Mesenchymal stem cell (in vitro differentiated cells and primary cell): Measurements from ENCODE around the gene RPL10A.

Source experiments
- DNase-seq: peaks from one replicate; pipeline ENCODE4 v3.0.0-alpha.2; 2013
- H2AFZ ChIP-seq: one replicate; pipeline ENCODE4 v1.6.1; 2013; ENCODE audit warnings: low read depth, mild to moderate bottlenecking, control low read depth, inconsistent platforms, low read length, moderate library complexity
- H2AK5ac ChIP-seq: 2 replicates; pipeline ENCODE4 v1.6.1; 2013; ENCODE audit warnings: low read length, moderate library complexity, mild to moderate bottlenecking, inconsistent platforms; ENCODE audit not compliant: severe bottlenecking
- H2BK120ac ChIP-seq: one replicate; pipeline ENCODE4 v1.6.1; 2013; ENCODE audit warnings: low read depth, mild to moderate bottlenecking, inconsistent platforms, low read length, moderate library complexity
- H2BK12ac ChIP-seq, 2 experiments: one replicate each; pipeline ENCODE4 v1.6.1; 2013; ENCODE audit warnings: inconsistent platforms in 2 of 2, low read length in 2 of 2, mild to moderate bottlenecking in 2 of 2, moderate library complexity in 2 of 2, control low read depth in 1 of 2
- H2BK15ac ChIP-seq: one replicate; pipeline ENCODE4 v1.6.1; 2013; ENCODE audit warnings: mild to moderate bottlenecking, low read depth, inconsistent platforms; ENCODE audit not compliant: poor library complexity, severe bottlenecking
- H2BK5ac ChIP-seq: 2 replicates; pipeline ENCODE4 v1.6.1; 2013; ENCODE audit warnings: low read depth, mild to moderate bottlenecking, low read length, control low read depth, inconsistent platforms; ENCODE audit not compliant: poor library complexity, severe bottlenecking
- H3K14ac ChIP-seq, 2 experiments: one replicate each; pipeline ENCODE4 v1.6.1; 2013; ENCODE audit warnings: inconsistent platforms in 2 of 2, low read length in 2 of 2, control low read depth in 1 of 2, mild to moderate bottlenecking in 1 of 2, moderate library complexity in 1 of 2
- H3K18ac ChIP-seq, 2 experiments: one replicate each; pipeline ENCODE4 v1.6.1; 2013; ENCODE audit warnings: inconsistent platforms in 2 of 2, low read length in 2 of 2, control low read depth in 1 of 2, low read depth in 1 of 2, mild to moderate bottlenecking in 1 of 2
- H3K23ac ChIP-seq, 2 experiments: one replicate each; pipeline ENCODE4 v1.6.1; 2013; ENCODE audit warnings: inconsistent platforms in 2 of 2, low read length in 2 of 2, mild to moderate bottlenecking in 2 of 2, moderate library complexity in 2 of 2, control low read depth in 1 of 2
- H3K27ac ChIP-seq: 2 replicates; pipeline ENCODE4 v1.5.1; 2013; ENCODE audit warnings: mild to moderate bottlenecking, moderate library complexity, low read length, control low read depth, inconsistent platforms; ENCODE audit not compliant: poor library complexity, severe bottlenecking
- H3K27me3 ChIP-seq, 2 experiments: 2 replicates each; pipeline versions ENCODE4 v1.6.1 to v1.7.0; 2013; ENCODE audit warnings: low read length in 2 of 2, mild to moderate bottlenecking in 2 of 2, moderate library complexity in 2 of 2, control low read depth in 1 of 2, inconsistent platforms in 1 of 2; ENCODE audit not compliant: control insufficient read depth in 1 of 2, insufficient read depth in 1 of 2
- H3K36me3 ChIP-seq, 2 experiments: 2 replicates each; pipeline versions ENCODE4 v1.6.1 to v1.7.0; 2013; ENCODE audit warnings: low read length in 2 of 2, control low read depth in 1 of 2, inconsistent platforms in 1 of 2, low read depth in 1 of 2, mild to moderate bottlenecking in 1 of 2; ENCODE audit not compliant: insufficient read depth in 2 of 2, control insufficient read depth in 1 of 2
- H3K4ac ChIP-seq, 2 experiments: one replicate each; pipeline ENCODE4 v1.6.1; 2013; ENCODE audit warnings: inconsistent platforms in 2 of 2, low read length in 2 of 2, mild to moderate bottlenecking in 2 of 2, moderate library complexity in 2 of 2, control low read depth in 1 of 2, low read depth in 1 of 2
- H3K4me1 ChIP-seq: 2 replicates; pipeline ENCODE4 v1.6.1; 2013; ENCODE audit warnings: low read depth, low read length, control low read depth; ENCODE audit not compliant: control insufficient read depth, insufficient read depth
- H3K4me2 ChIP-seq: 2 replicates; pipeline ENCODE4 v1.6.1; 2013; ENCODE audit warnings: low read length, mild to moderate bottlenecking, inconsistent platforms; ENCODE audit not compliant: poor library complexity, severe bottlenecking
- H3K4me3 ChIP-seq, 2 experiments: 2 replicates each; pipeline versions ENCODE4 v1.5.1 to v1.7.0; 2013; ENCODE audit warnings: low read length in 2 of 2, mild to moderate bottlenecking in 2 of 2, control low read depth in 1 of 2, low read depth in 1 of 2; ENCODE audit not compliant: insufficient read depth in 1 of 2
- H3K79me1 ChIP-seq: replicated peaks from 2 replicates; pipeline ENCODE4 v1.6.1; 2013; ENCODE audit warnings: mild to moderate bottlenecking, control low read depth, low read length, inconsistent platforms; ENCODE audit not compliant: poor library complexity, severe bottlenecking
- H3K9ac ChIP-seq: 2 replicates; pipeline ENCODE4 v1.7.0; 2013; ENCODE audit warnings: mild to moderate bottlenecking, low read length, moderate library complexity
- H3K9me3 ChIP-seq: 2 replicates; pipeline ENCODE4 v1.7.0; 2013; ENCODE audit warnings: mild to moderate bottlenecking, low read length; ENCODE audit not compliant: control insufficient read depth
- H4K8ac ChIP-seq: one replicate; pipeline ENCODE4 v1.6.1; 2013; ENCODE audit warnings: inconsistent platforms, mild to moderate bottlenecking, low read length, moderate library complexity
- H4K91ac ChIP-seq: one replicate; pipeline ENCODE4 v1.6.1; 2013; ENCODE audit warnings: mild to moderate bottlenecking, low read length, inconsistent platforms
- WGBS: methylation state at CpG from one replicate; pipeline ENCODE4 v1.1.7; 2013; ENCODE audit warnings: mixed read lengths; 5-methylcytosine and 5-hydroxymethylcytosine counted together

RPL10A gene

DNA sequence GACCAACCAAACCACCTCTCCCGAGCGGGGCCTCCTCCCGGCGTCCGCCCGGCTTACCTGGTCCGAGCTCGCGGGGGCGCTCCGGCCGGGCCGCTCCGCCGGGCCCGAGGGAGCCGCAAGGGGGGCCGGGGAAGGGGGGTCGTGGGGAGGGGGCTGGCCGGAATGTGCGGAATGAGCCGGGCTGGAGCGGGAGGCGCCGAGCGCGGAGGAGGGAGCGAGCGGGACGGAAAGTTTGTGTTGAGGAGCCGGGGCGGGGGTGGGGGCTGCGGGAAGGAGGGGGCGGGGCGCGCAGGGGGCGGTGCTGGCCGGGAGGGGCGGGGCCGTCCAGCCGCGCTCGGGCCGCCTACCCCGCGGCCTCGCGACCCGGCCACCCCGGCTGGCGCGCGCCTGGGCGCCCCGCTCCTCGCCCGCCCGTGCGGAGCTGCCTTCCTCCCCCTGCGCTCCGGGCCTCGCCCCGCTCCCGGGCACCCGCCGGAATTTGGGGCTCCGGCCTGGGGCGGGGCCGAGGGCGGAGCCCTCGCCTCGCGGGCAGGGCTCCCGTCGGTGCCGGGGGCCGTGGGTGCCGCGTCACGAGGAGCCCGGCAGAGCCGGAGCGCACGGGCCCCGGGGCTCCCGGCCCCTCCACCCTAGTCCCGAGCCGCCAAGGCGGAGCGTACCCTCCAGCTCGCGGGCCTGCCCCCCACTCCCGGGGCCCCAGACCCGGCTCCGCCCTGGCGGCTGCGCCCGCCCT lies 28.8 kb downstream of the RPL10A start, which contains the start of gene TEAD3:
Gene TEAD3 (minus strand): TSS at position 239 of the 730 bp plus-strand sequence.
- WGBS: under 1% methylated on average over 37 of the region's 98 CpGs
- H3K4me3 ChIP-seq: peak within 1 kb of the TSS; percentile 76 to 85
- H3K4me1 ChIP-seq: peaks cover 55% of the 10 kb centered on the region
- no peak within 1 kb of the TSS for H2AFZ ChIP-seq
- peak within 1 kb of the TSS; percentile 92 to 94 for H3K18ac ChIP-seq
- H3K36me3 ChIP-seq: peaks cover 0 to 12% of the 10 kb centered on the region in 2 experiments
- H3K14ac ChIP-seq: peak within 1 kb of the TSS; percentile 96 to 97
- H2BK15ac ChIP-seq: peak within 1 kb of the TSS; percentile 94
- peaks cover 8% of the 10 kb centered on the region for H3K79me1 ChIP-seq
- peak within 1 kb of the TSS in 1 of 2 experiments; percentile 73 for H3K23ac ChIP-seq
- peak within 1 kb of the TSS; percentile 93 for H3K9ac ChIP-seq
- H3K27me3 ChIP-seq: no peaks in the 10 kb centered on the region
- peak within 1 kb of the TSS; percentile 94 for H4K8ac ChIP-seq
- peak within 1 kb of the TSS; percentile 97 for H4K91ac ChIP-seq
- peak within 1 kb of the TSS; percentile 79 for H2AK5ac ChIP-seq
- peak within 1 kb of the TSS; percentile 94 for H3K4me2 ChIP-seq
- H3K9me3 ChIP-seq: no peaks in the 10 kb centered on the region
- peak within 1 kb of the TSS in 1 of 2 experiments; percentile 86 for H2BK12ac ChIP-seq
- H3K4ac ChIP-seq: peak within 1 kb of the TSS; percentile 91 to 98
- peak within 1 kb of the TSS; percentile 96 for H2BK120ac ChIP-seq
- H3K27ac ChIP-seq: peak within 1 kb of the TSS; percentile 83
- peak within 1 kb of the TSS; percentile 99 for H2BK5ac ChIP-seq
- DNase-seq: peak; percentile 68

- Histone ChIP-seq H2BK12ac (peak overlapping the region; percentile 59 to 99), H3K36me3 (peaks cover 0 to 12% of the 10 kb centered on the region in 2 experiments), H3K4me1 (peaks cover 47% of the 10 kb centered on the region), H2BK15ac (peak overlapping the region; percentile 94), H3K27me3 (no peaks in the 10 kb centered on the region), H3K18ac (peak overlapping the region; percentile 92 to 99), H3K9me3 (no peaks in the 10 kb centered on the region), H2BK120ac (peak overlapping the region; percentile 96), H3K4ac (peak overlapping the region; percentile 91 to 97), H3K14ac (peak overlapping the region; percentile 96 to 97), H3K79me1 (peaks cover 8% of the 10 kb centered on the region), H2BK5ac (peak overlapping the region; percentile 99), H4K91ac (peak overlapping the region; percentile 97), H2AFZ (no peak overlapping the region), H3K23ac (peak overlapping the region in 1 of 2 experiments; percentile 84), H2AK5ac (peak overlapping the region; percentile 94), H3K4me3 (peak overlapping the region; percentile 76 to 81), H3K9ac (peak overlapping the region; percentile 93), H3K4me2 (peak overlapping the region; percentile 94), H3K27ac (peak overlapping the region; percentile 83), H4K8ac (peak overlapping the region; percentile 97)
- WGBS: 6% methylated on average over 45 of the region's 77 CpGs
- peak; percentile 88 for DNase-seq
These were observed 29.6 kb downstream of the RPL10A start for GRCh38 chr6:35497571-35498421.

DNA sequence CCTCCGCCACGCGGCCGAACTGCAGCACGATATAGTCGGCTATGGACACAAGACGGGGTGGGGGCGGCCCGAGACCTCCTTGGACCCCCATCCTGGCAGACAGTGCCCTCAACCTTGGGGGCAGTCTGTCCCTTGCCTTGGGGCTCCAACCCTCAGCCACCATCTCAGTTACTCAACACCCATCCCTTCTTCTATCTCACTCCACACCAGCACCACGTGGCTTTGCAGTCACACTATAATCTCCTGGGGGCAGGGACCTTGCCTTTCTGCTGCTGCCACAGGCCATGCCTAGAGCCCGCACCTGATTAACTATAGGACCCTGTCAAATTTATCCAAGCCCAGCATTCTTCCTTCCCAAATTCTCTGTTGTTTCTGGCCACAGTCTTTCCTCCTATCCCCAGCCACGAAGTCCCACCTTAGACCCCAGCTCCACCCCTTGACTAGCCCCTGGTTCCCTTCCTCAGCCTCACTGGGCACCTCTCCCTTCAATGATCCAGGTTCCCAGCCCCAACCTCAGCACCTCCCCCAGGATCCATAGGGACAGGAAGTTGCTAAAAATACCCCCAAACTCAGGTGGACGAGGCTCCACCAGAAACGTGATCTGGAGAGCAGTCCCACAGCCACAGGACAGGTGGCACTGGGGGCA lies 30.3 kb downstream of the RPL10A start:
- Histone ChIP-seq H3K23ac (peak overlapping the region in 1 of 2 experiments; percentile 84), H2BK15ac (peak overlapping the region; percentile 94), H4K91ac (peak overlapping the region; percentile 97), H2BK120ac (peak overlapping the region; percentile 69), H3K4me3 (peak overlapping the region; percentile 76 to 81), H3K36me3 (peaks cover 0 to 8% of the 10 kb centered on the region in 2 experiments), H2BK5ac (peak overlapping the region; percentile 39), H3K9ac (peak overlapping the region; percentile 93), H4K8ac (peak overlapping the region; percentile 97), H3K4me2 (peak overlapping the region; percentile 94), H3K79me1 (peaks cover 8% of the 10 kb centered on the region), H3K18ac (peak overlapping the region; percentile 92 to 99), H2AFZ (no peak overlapping the region), H3K14ac (peak overlapping the region in 1 of 2 experiments; percentile 97), H3K27me3 (peaks cover 0 to 4% of the 10 kb centered on the region in 2 experiments), H3K9me3 (no peaks in the 10 kb centered on the region), H3K27ac (peak overlapping the region; percentile 83), H3K4ac (peak overlapping the region; percentile 90 to 97), H3K4me1 (peaks cover 41% of the 10 kb centered on the region), H2BK12ac (peak overlapping the region; percentile 59 to 99), H2AK5ac (peak overlapping the region; percentile 94)
- no peak for DNase-seq
- WGBS: 34% methylated on average over 14 of the region's 14 CpGs
